HG03378 (cell line): ENCODE measurements around the gene RRN3.
A peak's percentile ranks its signal among the peaks of the same experiment; 100 is the strongest.
"Not testable (repeated sequence)": the region's sequence is repeated elsewhere in the genome, so short reads cannot be mapped to it uniquely, and the experiment has no call there.

Experiments used
- ATAC-seq: cut with Tn5 transposase; IDR thresholded peaks from one replicate; pipeline ENCODE4 v1.9.1; 2021; ENCODE audit warnings: mild to moderate bottlenecking, moderate library complexity; ENCODE audit not compliant: unreplicated experiment

Gene RRN3

GRCh38 chr16:15093955-15094827 lies at the start of gene RRN3:
RRN3 (minus strand) TSS chr16:15094272; CDS start chr16:15094233, 39 bp downstream.
- ATAC-seq, result peak; percentile 93

GRCh38 chr16:15143601-15144091 lies 49.6 kb upstream of the RRN3 start:
- ATAC-seq, result not testable (repeated sequence)

GRCh38 chr16:15142891-15143600 lies 49.0 kb upstream of the RRN3 start:
- ATAC-seq, result not testable (repeated sequence)

- not testable (repeated sequence) for ATAC-seq
These were observed 48.2 kb upstream of the RRN3 start for GRCh38 chr16:15142107-15142890.

GRCh38 chr16:15141586-15141985 lies 47.5 kb upstream of the RRN3 start:
- ATAC-seq, result no peak

GRCh38 chr16:15140444-15141365 lies 46.6 kb upstream of the RRN3 start:
- not testable (repeated sequence) for ATAC-seq

- ATAC-seq, result not testable (repeated sequence)
These were observed 43.4 kb upstream of the RRN3 start for GRCh38 chr16:15137514-15137913.

GRCh38 chr16:15135483-15136360 lies 41.6 kb upstream of the RRN3 start:
- not testable (repeated sequence) for ATAC-seq

GRCh38 chr16:15134752-15135482 lies 40.8 kb upstream of the RRN3 start:
- ATAC-seq, result not testable (repeated sequence)

- not testable (repeated sequence) for ATAC-seq
These were observed 39.5 kb upstream of the RRN3 start for GRCh38 chr16:15133554-15133953.

GRCh38 chr16:15132719-15133428 lies 38.8 kb upstream of the RRN3 start:
- not testable (repeated sequence) for ATAC-seq

GRCh38 chr16:15130943-15131700 lies 37.0 kb upstream of the RRN3 start:
- ATAC-seq, result not testable (repeated sequence)

- not testable (repeated sequence) for ATAC-seq
These were observed 36.3 kb upstream of the RRN3 start for GRCh38 chr16:15130256-15130932.

- not testable (repeated sequence) for ATAC-seq
These were observed 33.8 kb upstream of the RRN3 start for GRCh38 chr16:15127641-15128425.

GRCh38 chr16:15100372-15100987 lies 6.4 kb upstream of the RRN3 start:
- ATAC-seq, result not testable (repeated sequence)
